Endothelial cell (in vitro differentiated cells): Measurements from ENCODE around the gene ALG14. TPM values are rescaled to one million over a fixed set of nuclear protein-coding genes. Genes with fewer than 3 reads are reported as not detected.

ENCODE experiments used
- DNase-seq: peaks from one replicate; pipeline ENCODE4 v3.0.0; 2021; ENCODE audit warnings: low spot score
- H3K27ac Mint-ChIP-seq: one replicate; pipeline ENCODE4 v1.8.0; 2021; ENCODE audit warnings: mixed read lengths, inconsistent platforms; ENCODE audit not compliant: unreplicated experiment
- H3K27me3 Mint-ChIP-seq: one replicate; pipeline ENCODE4 v1.8.0; 2021; ENCODE audit warnings: mild to moderate bottlenecking, moderate library complexity, mixed read lengths, inconsistent platforms; ENCODE audit not compliant: unreplicated experiment
- H3K36me3 Mint-ChIP-seq: one replicate; pipeline ENCODE4 v1.8.0; 2021; ENCODE audit warnings: mild to moderate bottlenecking, low read depth, mixed read lengths, inconsistent platforms; ENCODE audit not compliant: unreplicated experiment
- H3K4me1 Mint-ChIP-seq: one replicate; pipeline ENCODE4 v1.8.0; 2021; ENCODE audit warnings: mild to moderate bottlenecking, mixed read lengths, inconsistent platforms; ENCODE audit not compliant: unreplicated experiment
- H3K4me3 Mint-ChIP-seq: one replicate; pipeline ENCODE4 v1.8.0; 2021; ENCODE audit warnings: mild to moderate bottlenecking, mixed read lengths, inconsistent platforms; ENCODE audit not compliant: unreplicated experiment
- H3K9me3 Mint-ChIP-seq: one replicate; pipeline ENCODE4 v1.8.0; 2021; ENCODE audit warnings: mixed read lengths, inconsistent platforms; ENCODE audit not compliant: unreplicated experiment
- CTCF ChIP-seq: fragments of 200-600 bp; sonication (generic); IDR thresholded peaks from one replicate; pipeline ENCODE4 v1.5.0; 2021; ENCODE audit warnings: antibody characterized with exemption; ENCODE audit not compliant: unreplicated experiment
- total RNA-seq: library from RNA; stranded (reverse); fragmentation: NEBNext Ultra II Directional; extraction: Animal tissue kit (Norgen Biotek cat#: 25700); gene quantifications from one replicate; pipeline ENCODE4 v1.2.1, GENCODE V29; 2021; ENCODE audit not compliant: unreplicated experiment

The ALG14 gene
- total RNA-seq, 1 donor from 2014 or later = 2.2 TPM

- no peaks in the 10 kb centered on the region for H3K9me3 Mint-ChIP-seq
- H3K27me3 Mint-ChIP-seq = peaks cover 2% of the 10 kb centered on the region
- TF ChIP-seq CTCF = peak; percentile 99
- peak; percentile 83 for DNase-seq
- no peak overlapping the region for H3K27ac Mint-ChIP-seq
- H3K4me3 Mint-ChIP-seq = no peak overlapping the region
- no peaks in the 10 kb centered on the region for H3K36me3 Mint-ChIP-seq
- peaks cover 6% of the 10 kb centered on the region for H3K4me1 Mint-ChIP-seq
These were observed 29.4 kb downstream of the ALG14 start for GRCh38 chr1:95043141-95043980.

GRCh38 chr1:95042286-95042685 lies 30.5 kb downstream of the ALG14 start:
- Mint-ChIP-seq H3K9me3 (no peaks in the 10 kb centered on the region), H3K27me3 (peaks cover 2% of the 10 kb centered on the region), H3K27ac (no peak overlapping the region), H3K4me3 (no peak overlapping the region), H3K36me3 (no peaks in the 10 kb centered on the region), H3K4me1 (peaks cover 6% of the 10 kb centered on the region)
- no peak for TF ChIP-seq CTCF
- no peak for DNase-seq

GRCh38 chr1:95041491-95042165 lies 31.1 kb downstream of the ALG14 start:
- H3K4me1 Mint-ChIP-seq = peaks cover 6% of the 10 kb centered on the region
- peak; percentile 49 for DNase-seq

GRCh38 chr1:95040032-95040525 lies 32.7 kb downstream of the ALG14 start:
- peaks cover 6% of the 10 kb centered on the region for H3K4me1 Mint-ChIP-seq
- TF ChIP-seq CTCF = no peak
- no peaks in the 10 kb centered on the region for H3K36me3 Mint-ChIP-seq
- no peak overlapping the region for H3K4me3 Mint-ChIP-seq
- no peak overlapping the region for H3K27ac Mint-ChIP-seq
- H3K27me3 Mint-ChIP-seq = peaks cover 2% of the 10 kb centered on the region
- H3K9me3 Mint-ChIP-seq = no peaks in the 10 kb centered on the region
- DNase-seq = no peak

More at GRCh38 chr1:95041491-95042165, 31.1 kb downstream of the ALG14 start:
- no peak overlapping the region for H3K4me3 Mint-ChIP-seq
- H3K36me3 Mint-ChIP-seq = no peaks in the 10 kb centered on the region
- TF ChIP-seq CTCF = peak; percentile 69
- H3K27me3 Mint-ChIP-seq = peaks cover 2% of the 10 kb centered on the region
- H3K27ac Mint-ChIP-seq = no peak overlapping the region
- no peaks in the 10 kb centered on the region for H3K9me3 Mint-ChIP-seq
